MM.1S (cell line): ENCODE measurements around the gene MNS1.

Source experiments
- DNase-seq: peaks from one replicate; pipeline ENCODE4 v3.0.0-alpha.2; 2015
- H2AFZ ChIP-seq: fragments of 300-600 bp; sonication (generic); 2 replicates; pipeline ENCODE4 v1.6.0; 2016; ENCODE audit warnings: antibody characterized with exemption, low read length
- H3F3A ChIP-seq: fragments of 300-600 bp; sonication (generic); 2 replicates; pipeline ENCODE4 v1.6.1; 2016; ENCODE audit warnings: mild to moderate bottlenecking, antibody characterized with exemption, low read length, moderate library complexity, mixed read lengths; ENCODE audit not compliant: insufficient read depth
- H3K27ac ChIP-seq: fragments of 300-600 bp; sonication (generic); 2 replicates; pipeline ENCODE4 v1.5.1; 2016; ENCODE audit warnings: mild to moderate bottlenecking, low read length
- H3K27me3 ChIP-seq: fragments of 300-600 bp; sonication (generic); replicated peaks from 2 replicates; pipeline ENCODE4 v1.6.0; 2016; ENCODE audit warnings: low read length; ENCODE audit not compliant: insufficient read depth
- H3K36me3 ChIP-seq: fragments of 300-600 bp; sonication (generic); replicated peaks from 2 replicates; pipeline ENCODE4 v1.6.1; 2016; ENCODE audit warnings: mild to moderate bottlenecking, low read length, mixed read lengths; ENCODE audit not compliant: insufficient read depth
- H3K4me1 ChIP-seq: fragments of 300-600 bp; sonication (generic); 2 replicates; pipeline ENCODE4 v1.6.1; 2016; ENCODE audit warnings: low read length, mixed read lengths
- H3K4me2 ChIP-seq: fragments of 300-600 bp; sonication (generic); 2 replicates; pipeline ENCODE4 v1.6.0; 2016; ENCODE audit warnings: low read depth, low read length
- H3K4me3 ChIP-seq: fragments of 300-600 bp; sonication (generic); 2 replicates; pipeline ENCODE4 v1.5.1; 2016; ENCODE audit warnings: low read length, mixed read lengths
- H3K79me2 ChIP-seq: fragments of 300-600 bp; sonication (generic); 2 replicates; pipeline ENCODE4 v1.6.1; 2016; ENCODE audit warnings: mixed run types, low read length, mixed read lengths
- H3K9ac ChIP-seq: fragments of 300-600 bp; sonication (generic); 2 replicates; pipeline ENCODE4 v1.6.1; 2016; ENCODE audit warnings: low read length, mixed read lengths
- H3K9me2 ChIP-seq: fragments of 300-600 bp; sonication (generic); replicated peaks from 2 replicates; pipeline ENCODE4 v1.6.1; 2016; ENCODE audit warnings: mild to moderate bottlenecking, low read length, mixed read lengths; ENCODE audit not compliant: insufficient read depth
- H3K9me3 ChIP-seq: fragments of 300-600 bp; sonication (generic); replicated peaks from 2 replicates; pipeline ENCODE4 v1.6.1; 2016; ENCODE audit warnings: mild to moderate bottlenecking, low read length, mixed read lengths; ENCODE audit not compliant: insufficient read depth
- H4K20me1 ChIP-seq: fragments of 300-600 bp; sonication (generic); 2 replicates; pipeline ENCODE4 v1.6.1; 2016; ENCODE audit warnings: mild to moderate bottlenecking, low read length, moderate library complexity, mixed read lengths; ENCODE audit not compliant: insufficient read depth
- EZH2 ChIP-seq: fragments of 300-600 bp; sonication (generic); optimal IDR thresholded peaks from 2 replicates; pipeline ENCODE3; 2017; ENCODE audit warnings: low read depth, mild to moderate bottlenecking, antibody characterized with exemption, low read length, mixed read lengths
- EZH2phosphoT487 ChIP-seq: fragments of 300-600 bp; sonication (generic); IDR thresholded peaks from 2 replicates; pipeline ENCODE4 v1.6.1; 2018; ENCODE audit warnings: antibody characterized with exemption, low read length
- TF ChIP-seq, protein P1 (sequence below): fragments of 300-600 bp; sonication (generic); IDR thresholded peaks from 2 replicates; pipeline ENCODE4 v1.5.1; 2016; ENCODE audit warnings: antibody characterized with exemption, low read length, mixed read lengths

Gene MNS1

DNA sequence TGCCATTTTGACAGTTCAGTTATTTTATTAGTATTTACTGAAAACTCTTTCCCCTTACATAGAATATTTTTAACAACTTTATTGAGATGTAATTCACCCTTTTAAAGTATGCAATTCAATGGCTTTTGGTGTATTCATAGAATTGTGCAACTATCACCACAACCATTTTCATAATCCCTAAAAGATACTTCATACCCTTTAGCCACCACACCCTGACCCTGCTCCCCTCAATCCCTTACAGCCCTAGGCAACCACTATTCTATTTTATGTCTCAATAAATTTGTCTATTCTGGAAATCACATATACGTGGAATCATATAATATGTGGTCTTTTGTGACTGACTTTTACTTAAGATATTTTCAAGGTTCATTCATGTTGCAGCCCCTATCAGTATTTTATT is 70.0 kb downstream of the MNS1 start:
- no peak overlapping the region for H3K4me2 ChIP-seq
- no peaks in the 10 kb centered on the region for H3K9me2 ChIP-seq
- H3K9ac ChIP-seq, result no peak overlapping the region
- H3F3A ChIP-seq, result no peaks in the 10 kb centered on the region
- TF ChIP-seq EZH2phosphoT487 (no peak), EZH2 (no peak)
- TF ChIP-seq, protein P1, sequence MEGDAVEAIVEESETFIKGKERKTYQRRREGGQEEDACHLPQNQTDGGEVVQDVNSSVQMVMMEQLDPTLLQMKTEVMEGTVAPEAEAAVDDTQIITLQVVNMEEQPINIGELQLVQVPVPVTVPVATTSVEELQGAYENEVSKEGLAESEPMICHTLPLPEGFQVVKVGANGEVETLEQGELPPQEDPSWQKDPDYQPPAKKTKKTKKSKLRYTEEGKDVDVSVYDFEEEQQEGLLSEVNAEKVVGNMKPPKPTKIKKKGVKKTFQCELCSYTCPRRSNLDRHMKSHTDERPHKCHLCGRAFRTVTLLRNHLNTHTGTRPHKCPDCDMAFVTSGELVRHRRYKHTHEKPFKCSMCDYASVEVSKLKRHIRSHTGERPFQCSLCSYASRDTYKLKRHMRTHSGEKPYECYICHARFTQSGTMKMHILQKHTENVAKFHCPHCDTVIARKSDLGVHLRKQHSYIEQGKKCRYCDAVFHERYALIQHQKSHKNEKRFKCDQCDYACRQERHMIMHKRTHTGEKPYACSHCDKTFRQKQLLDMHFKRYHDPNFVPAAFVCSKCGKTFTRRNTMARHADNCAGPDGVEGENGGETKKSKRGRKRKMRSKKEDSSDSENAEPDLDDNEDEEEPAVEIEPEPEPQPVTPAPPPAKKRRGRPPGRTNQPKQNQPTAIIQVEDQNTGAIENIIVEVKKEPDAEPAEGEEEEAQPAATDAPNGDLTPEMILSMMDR, result no peak
- H3K4me1 ChIP-seq, result peaks cover 3% of the 10 kb centered on the region; the same call in 1 of the 2 replicates
- no peaks in the 10 kb centered on the region for H4K20me1 ChIP-seq
- H3K27ac ChIP-seq, result no peak overlapping the region
- DNase-seq, result no peak
- no peak overlapping the region for H2AFZ ChIP-seq
- peaks cover 36% of the 10 kb centered on the region for H3K36me3 ChIP-seq
- H3K27me3 ChIP-seq, result no peaks in the 10 kb centered on the region
- H3K9me3 ChIP-seq, result no peaks in the 10 kb centered on the region
- H3K4me3 ChIP-seq, result no peak overlapping the region
- peaks cover 47% of the 10 kb centered on the region for H3K79me2 ChIP-seq

- H2AFZ ChIP-seq, result no peak overlapping the region
- no peaks in the 10 kb centered on the region for H4K20me1 ChIP-seq
- no peaks in the 10 kb centered on the region for H3F3A ChIP-seq
- H3K27me3 ChIP-seq, result no peaks in the 10 kb centered on the region
- no peak for TF ChIP-seq EZH2phosphoT487
- TF ChIP-seq EZH2, result no peak
- TF ChIP-seq, protein P1, result no peak
- no peak overlapping the region for H3K9ac ChIP-seq
- no peak overlapping the region for H3K4me2 ChIP-seq
- H3K4me3 ChIP-seq, result no peak overlapping the region
- peaks cover 63% of the 10 kb centered on the region for H3K79me2 ChIP-seq
- H3K36me3 ChIP-seq, result peaks cover 38% of the 10 kb centered on the region
- no peak overlapping the region for H3K27ac ChIP-seq
- H3K9me2 ChIP-seq, result no peaks in the 10 kb centered on the region
- no peaks in the 10 kb centered on the region for H3K9me3 ChIP-seq
- no peak for DNase-seq
- H3K4me1 ChIP-seq, result peaks cover 3% of the 10 kb centered on the region; the same call in 1 of the 2 replicates
Measured at GRCh38 chr15:56393277-56393676, 71.7 kb downstream of the MNS1 start.

GRCh38 chr15:56390739-56391267 is 74.1 kb downstream of the MNS1 start:
- no peak overlapping the region for H3K4me2 ChIP-seq
- H3K36me3 ChIP-seq, result peaks cover 31% of the 10 kb centered on the region

More at GRCh38 chr15:56390739-56391267, 74.1 kb downstream of the MNS1 start:
- no peak overlapping the region for H3K27ac ChIP-seq
- H3K9me2 ChIP-seq, result no peaks in the 10 kb centered on the region
- no peak overlapping the region for H3K9ac ChIP-seq
- TF ChIP-seq EZH2, result no peak
- no peak for TF ChIP-seq EZH2phosphoT487
- TF ChIP-seq, protein P1, result no peak
- H3K4me1 ChIP-seq, result peaks cover 3% of the 10 kb centered on the region; the same call in 1 of the 2 replicates
- H3K4me3 ChIP-seq, result no peak overlapping the region
- DNase-seq, result no peak
- peaks cover 80% of the 10 kb centered on the region for H3K79me2 ChIP-seq
- no peaks in the 10 kb centered on the region for H3F3A ChIP-seq
- no peaks in the 10 kb centered on the region for H3K27me3 ChIP-seq
- H3K9me3 ChIP-seq, result no peaks in the 10 kb centered on the region
- H2AFZ ChIP-seq, result no peak overlapping the region
- H4K20me1 ChIP-seq, result no peaks in the 10 kb centered on the region
